Activated CD4-positive, alpha-beta memory T cell treated with anti-CD3 and anti-CD28 coated beads, Interleukin-2, amount 10 ng/mL, durations not matched to agents 7 days and 5 days (primary cell): ENCODE measurements around the gene CMC1. TPM values are rescaled to one million over a fixed set of nuclear protein-coding genes. Genes with fewer than 3 reads are reported as not detected.

Source experiments
- CTCF ChIA-PET: fragments of 350-600 bp; sonication (Branson Sonifier 250); formaldehyde crosslinking; loops from one replicate; lab custom pipeline; 2021; ENCODE audit warnings: antibody characterized with exemption, inconsistent platforms; lab: Charles Lee
- POLR2A ChIA-PET: fragments of 350-600 bp; sonication (Branson Sonifier 250); formaldehyde crosslinking; loops from one replicate; lab custom pipeline; 2021; ENCODE audit warnings: antibody characterized with exemption; lab: Charles Lee
- DNase-seq: peaks from one replicate; pipeline ENCODE4 v3.0.0-alpha.2; 2020
- H3K27ac Mint-ChIP-seq: one replicate; pipeline ENCODE4 v1.8.0; 2021; ENCODE audit warnings: mild to moderate bottlenecking, mixed read lengths
- H3K27me3 Mint-ChIP-seq: one replicate; pipeline ENCODE4 v1.8.0; 2021; ENCODE audit warnings: mixed read lengths
- H3K36me3 Mint-ChIP-seq: one replicate; pipeline ENCODE4 v1.8.0; 2021; ENCODE audit warnings: low read depth, mixed read lengths
- H3K4me1 Mint-ChIP-seq: one replicate; pipeline ENCODE4 v1.8.0; 2021; ENCODE audit warnings: mixed read lengths
- H3K4me3 Mint-ChIP-seq: one replicate; pipeline ENCODE4 v1.8.0; 2021; ENCODE audit warnings: mild to moderate bottlenecking, mixed read lengths
- H3K9me3 Mint-ChIP-seq: one replicate; pipeline ENCODE4 v1.8.0; 2021; ENCODE audit warnings: mixed read lengths
- total RNA-seq, 2 experiments: library from RNA; stranded (reverse); gene quantifications; one replicate each; pipeline ENCODE4 v1.2.3, GENCODE V29; 2021

The CMC1 gene
- total RNA-seq, 2 experiments from 2014 or later: 18.8 to 21.0 TPM

DNA sequence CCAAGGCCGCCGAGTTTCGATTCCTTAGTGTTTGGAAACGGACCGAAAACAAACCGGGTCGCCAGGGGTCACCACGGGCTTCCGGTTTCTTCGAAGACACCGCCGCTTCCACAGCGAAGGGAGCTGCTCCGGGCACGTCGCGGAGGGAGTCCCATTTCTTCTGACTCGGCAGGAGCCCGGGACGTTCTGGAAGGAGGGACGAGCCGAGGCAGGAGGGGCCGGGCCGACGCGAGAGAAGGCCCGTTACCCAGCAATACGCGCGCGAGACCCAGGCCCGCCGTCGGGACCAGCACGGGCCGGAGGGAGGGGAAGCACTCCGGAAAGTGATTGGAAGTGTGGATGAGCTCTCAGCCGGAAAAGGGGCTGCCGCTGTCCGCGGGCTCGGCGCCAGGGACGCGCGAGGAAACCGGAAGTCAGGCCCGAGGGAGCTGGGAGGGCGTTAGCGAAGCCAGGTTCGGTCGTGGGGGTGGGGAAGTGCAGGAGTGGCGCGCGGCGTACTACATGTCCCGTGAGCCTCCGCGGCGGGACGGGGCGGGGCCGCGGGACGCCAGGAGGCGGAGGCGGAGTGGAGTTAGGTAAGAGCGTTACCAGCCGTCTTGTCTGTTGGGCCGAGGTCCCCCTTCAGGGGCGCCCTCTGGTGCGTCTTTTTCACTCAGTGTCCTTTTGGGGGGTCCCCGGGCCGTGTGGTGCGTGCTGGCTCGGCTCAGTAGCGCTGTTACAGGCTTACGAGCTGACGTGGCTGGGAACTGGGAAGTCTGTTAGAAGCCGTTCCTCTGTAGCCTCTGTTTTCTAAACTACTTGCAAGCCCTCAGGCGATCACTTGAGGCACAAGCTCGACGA, 107.4 kb downstream of the CMC1 start, which contains the start of the genes AZI2 and ZCWPW2:
Gene AZI2 (minus strand): TSS at position 196 of the 840 bp plus-strand sequence. CDS start 8,207 bp downstream, outside the sequence.
Gene ZCWPW2 (plus strand): TSS at position 93 of the 840 bp plus-strand sequence. CDS start 64,348 bp downstream, outside the sequence.
- H3K4me3 Mint-ChIP-seq: peak within 1 kb of the TSS; percentile 89
- DNase-seq: peak; percentile 94
- peak within 1 kb of the TSS; percentile 92 for H3K27ac Mint-ChIP-seq
- CTCF ChIA-PET: interaction anchor here (1.0 to 3.7 kb wide), 9 partner anchors 9 to 667 kb away, joined by 3 to 32 read pairs (median 5); partner anchors contain the start of gene EOMES
- POLR2A ChIA-PET: interaction anchor here (0.8 to 2.7 kb wide), 18 partner anchors 9 to 864 kb away, joined by 3 to 38 read pairs (median 5); partner anchors contain the start of genes CMC1, EOMES and SLC4A7
- peaks cover 44% of the 10 kb centered on the region for H3K36me3 Mint-ChIP-seq
- H3K27me3 Mint-ChIP-seq: no peaks in the 10 kb centered on the region
- peaks cover 52% of the 10 kb centered on the region for H3K4me1 Mint-ChIP-seq
- H3K9me3 Mint-ChIP-seq: peaks cover 8% of the 10 kb centered on the region

DNA sequence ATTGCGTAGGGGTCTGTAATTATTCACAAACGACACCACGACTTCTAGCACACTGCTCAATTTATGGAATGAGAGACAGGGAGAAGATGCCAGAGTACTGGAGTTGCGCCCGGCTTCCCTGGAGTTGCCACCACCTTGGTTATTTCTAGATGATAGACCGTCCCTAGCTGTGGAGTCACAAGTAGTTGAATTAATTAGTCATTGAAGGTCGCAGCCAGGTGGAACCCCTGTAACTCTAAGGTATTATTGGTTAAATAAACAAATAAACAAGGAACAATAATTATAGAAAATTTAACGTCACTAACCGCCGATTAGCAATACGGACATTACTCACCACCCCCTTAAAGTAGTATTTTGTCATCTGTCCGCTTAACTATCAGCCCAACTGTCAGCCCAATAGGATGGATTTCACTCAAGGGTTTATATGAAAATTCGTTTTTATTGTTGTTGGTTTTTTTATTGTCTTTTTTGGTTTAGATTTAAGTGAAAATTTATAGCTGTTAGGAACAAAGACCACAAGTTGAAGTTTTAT, 108.1 kb downstream of the CMC1 start:
- H3K27me3 Mint-ChIP-seq: no peaks in the 10 kb centered on the region
- peak overlapping the region; percentile 92 for H3K27ac Mint-ChIP-seq
- DNase-seq: no peak
- H3K9me3 Mint-ChIP-seq: peaks cover 11% of the 10 kb centered on the region
- ChIA-PET POLR2A (interaction anchor here (0.8 to 2.7 kb wide), 14 partner anchors 10 to 865 kb away, joined by 3 to 38 read pairs (median 5); partner anchors contain the start of genes CMC1 and SLC4A7), CTCF (interaction anchor here (1.0 to 3.7 kb wide), 7 partner anchors 14 to 668 kb away, joined by 3 to 32 read pairs (median 7); partner anchors contain the start of gene EOMES)
- H3K4me1 Mint-ChIP-seq: peaks cover 52% of the 10 kb centered on the region
- peak overlapping the region; percentile 89 for H3K4me3 Mint-ChIP-seq
- H3K36me3 Mint-ChIP-seq: peaks cover 48% of the 10 kb centered on the region

Other genes starting within 250 kb of the CMC1 start
- under 1 TPM; 0.25 to 0.48 TPM for gene ZCWPW2, start 107.1 kb downstream of the CMC1 start, total RNA-seq
- 10 to 100 TPM; 75.5 to 80.1 TPM for gene AZI2, start 107.2 kb downstream of the CMC1 start, total RNA-seq